HG03378 (cell line): ENCODE data around the gene WDR31.
"Not testable (repeated sequence)": the region's sequence is repeated elsewhere in the genome, so short reads cannot be mapped to it uniquely, and the experiment has no call there.

Experiments used
- ATAC-seq: cut with Tn5 transposase; IDR thresholded peaks from one replicate; pipeline ENCODE4 v1.9.1; 2021; ENCODE audit warnings: mild to moderate bottlenecking, moderate library complexity; ENCODE audit not compliant: unreplicated experiment

The WDR31 gene

GRCh38 chr9:113340011-113340699 lies at the start of gene WDR31:
TSS of gene WDR31 (minus strand) at chr9:113340275. CDS start at chr9:113332022, 8,253 bp downstream.
- peak; percentile 92 for ATAC-seq

- ATAC-seq = no peak
These were observed 49.4 kb upstream of the WDR31 start for GRCh38 chr9:113389451-113389850.

- ATAC-seq = no peak
These were observed 48.8 kb upstream of the WDR31 start for GRCh38 chr9:113388833-113389232.

- ATAC-seq = no peak
These were observed 47.6 kb upstream of the WDR31 start for GRCh38 chr9:113387560-113388230.

- no peak for ATAC-seq
These were observed 46.7 kb upstream of the WDR31 start for GRCh38 chr9:113386571-113387393.

- no peak for ATAC-seq
These were observed 41.9 kb upstream of the WDR31 start for GRCh38 chr9:113381909-113382411.

- ATAC-seq = not testable (repeated sequence)
These were observed 41.4 kb upstream of the WDR31 start for GRCh38 chr9:113381441-113381840.

- ATAC-seq = peak; percentile 69
These were observed 40.8 kb upstream of the WDR31 start for GRCh38 chr9:113380869-113381378.

- ATAC-seq = not testable (repeated sequence)
These were observed 39.7 kb upstream of the WDR31 start for GRCh38 chr9:113379829-113380210.

GRCh38 chr9:113379094-113379828 lies 39.2 kb upstream of the WDR31 start:
- not testable (repeated sequence) for ATAC-seq

- ATAC-seq = peak; percentile 64
These were observed 36.8 kb upstream of the WDR31 start, which contains the start of gene HDHD3 for GRCh38 chr9:113376634-113377567. TSS of gene HDHD3 (minus strand) at chr9:113376986. CDS start at chr9:113374354, 2,632 bp downstream.

- ATAC-seq = no peak
These were observed 35.3 kb upstream of the WDR31 start for GRCh38 chr9:113375057-113376023.

- ATAC-seq = no peak
These were observed 33.8 kb upstream of the WDR31 start for GRCh38 chr9:113373676-113374392.

GRCh38 chr9:113373256-113373655 lies 33.2 kb upstream of the WDR31 start:
- no peak for ATAC-seq

GRCh38 chr9:113372059-113372458 lies 32.0 kb upstream of the WDR31 start:
- no peak for ATAC-seq

- no peak for ATAC-seq
These were observed 30.8 kb upstream of the WDR31 start for GRCh38 chr9:113370806-113371325.

GRCh38 chr9:113369855-113370140 lies 29.7 kb upstream of the WDR31 start:
- ATAC-seq = no peak
